HEK293 (cell line): ENCODE data around the gene ATF6B.

ENCODE experiments used
- KLF7 ChIP-seq: fragments of 450-650 bp; formaldehyde crosslinking; IDR thresholded peaks from 2 replicates; pipeline ENCODE4 v1.5.1; 2016; ENCODE audit warnings: missing biosample characterization, missing genetic modification characterization, borderline replicate concordance
- PATZ1 ChIP-seq: fragments of 450-650 bp; formaldehyde crosslinking; IDR thresholded peaks from 2 replicates; pipeline ENCODE4 v1.5.1; 2016; ENCODE audit warnings: missing biosample characterization, missing genetic modification characterization
- REST ChIP-seq: fragments of 450-650 bp; formaldehyde crosslinking; IDR thresholded peaks from 2 replicates; pipeline ENCODE4 v1.5.1; 2016; ENCODE audit warnings: missing biosample characterization, missing genetic modification characterization
- WT1 ChIP-seq: fragments of 450-650 bp; formaldehyde crosslinking; IDR thresholded peaks from 2 replicates; pipeline ENCODE4 v1.5.1; 2016; ENCODE audit warnings: missing biosample characterization, missing genetic modification characterization
- ZBTB6 ChIP-seq: fragments of 450-650 bp; formaldehyde crosslinking; IDR thresholded peaks from 2 replicates; pipeline ENCODE4 v1.5.1; 2017; ENCODE audit warnings: missing biosample characterization, missing genetic modification characterization
- ZNF138 ChIP-seq: fragments of 450-650 bp; formaldehyde crosslinking; IDR thresholded peaks from 2 replicates; pipeline ENCODE4 v1.5.1; 2016; ENCODE audit warnings: missing biosample characterization, missing genetic modification characterization, borderline replicate concordance
- ZNF148 ChIP-seq: fragments of 450-650 bp; formaldehyde crosslinking; IDR thresholded peaks from 2 replicates; pipeline ENCODE4 v1.5.0; 2017; ENCODE audit warnings: missing biosample characterization, missing genetic modification characterization, borderline replicate concordance
- ZNF239 ChIP-seq: fragments of 450-650 bp; formaldehyde crosslinking; IDR thresholded peaks from 2 replicates; pipeline ENCODE4 v1.5.1; 2016; ENCODE audit warnings: missing biosample characterization, missing genetic modification characterization
- ZNF266 ChIP-seq: fragments of 450-650 bp; formaldehyde crosslinking; IDR thresholded peaks from 2 replicates; pipeline ENCODE4 v1.5.1; 2016; ENCODE audit warnings: missing biosample characterization, missing genetic modification characterization, low read depth
- ZNF311 ChIP-seq: fragments of 450-650 bp; formaldehyde crosslinking; IDR thresholded peaks from 2 replicates; pipeline ENCODE4 v1.5.1; 2017; ENCODE audit warnings: missing biosample characterization, missing genetic modification characterization, borderline replicate concordance
- ZNF354C ChIP-seq: fragments of 450-650 bp; formaldehyde crosslinking; IDR thresholded peaks from 2 replicates; pipeline ENCODE4 v1.5.1; 2016; ENCODE audit warnings: missing biosample characterization, missing genetic modification characterization, low read depth, borderline replicate concordance
- ZNF433 ChIP-seq: fragments of 450-650 bp; formaldehyde crosslinking; IDR thresholded peaks from 2 replicates; pipeline ENCODE4 v1.5.1; 2016; ENCODE audit warnings: missing biosample characterization, missing genetic modification characterization, low read depth
- ZNF529 ChIP-seq: fragments of 450-650 bp; formaldehyde crosslinking; IDR thresholded peaks from 2 replicates; pipeline ENCODE4 v1.5.1; 2017; ENCODE audit warnings: missing genetic modification characterization, missing biosample characterization; ENCODE audit not compliant: insufficient replicate concordance
- ZNF585B ChIP-seq: fragments of 450-650 bp; formaldehyde crosslinking; IDR thresholded peaks from 2 replicates; pipeline ENCODE4 v1.5.1; 2016; ENCODE audit warnings: missing biosample characterization, missing genetic modification characterization
- ZNF621 ChIP-seq: fragments of 450-650 bp; formaldehyde crosslinking; IDR thresholded peaks from 2 replicates; pipeline ENCODE4 v1.5.1; 2017; ENCODE audit warnings: missing biosample characterization, missing genetic modification characterization
- ZNF658 ChIP-seq: fragments of 450-650 bp; formaldehyde crosslinking; IDR thresholded peaks from 2 replicates; pipeline ENCODE4; 2016; ENCODE audit warnings: missing biosample characterization, missing genetic modification characterization
- ZNF701 ChIP-seq: fragments of 450-650 bp; formaldehyde crosslinking; IDR thresholded peaks from 2 replicates; pipeline ENCODE4 v1.5.1; 2016; ENCODE audit warnings: missing biosample characterization, missing genetic modification characterization
- ZNF76 ChIP-seq: fragments of 450-650 bp; formaldehyde crosslinking; IDR thresholded peaks from 2 replicates; pipeline ENCODE4; 2016; ENCODE audit warnings: low read depth, missing biosample characterization, missing genetic modification characterization, borderline replicate concordance
- ZNF791 ChIP-seq: fragments of 450-650 bp; formaldehyde crosslinking; IDR thresholded peaks from 2 replicates; pipeline ENCODE4 v1.5.1; 2016; ENCODE audit warnings: missing biosample characterization, missing genetic modification characterization
- TF ChIP-seq, protein P1 (sequence below): fragments of 450-650 bp; formaldehyde crosslinking; IDR thresholded peaks from 2 replicates; pipeline ENCODE4 v1.5.1; 2016; ENCODE audit warnings: missing biosample characterization, missing genetic modification characterization
- TF ChIP-seq, protein P2 (sequence below): fragments of 450-650 bp; formaldehyde crosslinking; IDR thresholded peaks from 2 replicates; pipeline ENCODE4 v1.5.1; 2016; ENCODE audit warnings: missing biosample characterization, missing genetic modification characterization
- TF ChIP-seq, protein P3 (sequence below): fragments of 450-650 bp; formaldehyde crosslinking; optimal IDR thresholded peaks from 2 replicates; pipeline ENCODE3; 2016; ENCODE audit warnings: missing biosample characterization, mild to moderate bottlenecking, missing genetic modification characterization

Gene ATF6B

DNA sequence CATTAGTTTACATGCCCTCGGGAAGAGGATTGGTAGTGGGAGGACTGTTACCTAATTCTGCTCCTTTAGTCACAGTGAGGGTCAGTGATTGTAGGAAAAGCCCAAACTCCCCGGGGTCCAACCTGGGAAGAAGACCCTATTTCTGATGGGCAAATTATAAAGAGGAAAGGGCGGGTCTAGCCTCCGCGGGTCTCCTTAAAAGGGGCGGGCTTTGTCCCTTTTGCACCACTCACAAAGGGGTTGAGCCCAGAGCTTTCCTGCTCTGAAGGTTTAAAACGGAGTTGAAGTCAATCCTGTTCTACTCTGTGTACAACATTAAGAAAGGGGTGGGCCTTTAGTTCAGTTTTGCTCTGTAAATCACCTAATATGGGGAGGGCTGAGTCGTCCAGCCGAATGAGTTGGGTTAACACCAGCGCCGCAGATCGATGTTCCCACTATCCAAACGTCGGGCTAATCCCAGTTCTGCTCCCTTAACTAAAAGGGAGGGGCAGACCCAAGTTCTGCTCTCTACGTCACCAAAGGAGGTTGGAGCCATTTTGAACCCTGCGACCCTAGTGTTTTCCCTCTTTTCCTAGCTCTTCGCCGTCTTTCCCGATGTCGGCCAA, 49.2 kb upstream of the ATF6B start (continued):
- TF ChIP-seq ZBTB6 (tag by site-specific recombination) (no peak), KLF7 (tag by site-specific recombination) (no peak), ZNF433 (tag by site-specific recombination) (no peak), ZNF791 (no peak), ZNF701 (tag by site-specific recombination) (no peak), ZNF529 (tag by site-specific recombination) (no peak), ZNF266 (tag by site-specific recombination) (no peak), ZNF239 (tag by site-specific recombination) (no peak), PATZ1 (tag by site-specific recombination) (peak; percentile 70; the same call in 1 of the 2 replicates), REST (no peak), ZNF621 (tag by site-specific recombination) (no peak), ZNF311 (tag by site-specific recombination) (no peak), ZNF148 (tag by site-specific recombination) (no peak), ZNF138 (no peak), ZNF585B (no peak), ZNF658 (no peak), ZNF76 (tag by site-specific recombination) (peak; percentile 39; the same call in 1 of the 2 replicates), ZNF354C (no peak), WT1 (peak; percentile 33; the same call in 1 of the 2 replicates)
- TF ChIP-seq, protein P1, sequence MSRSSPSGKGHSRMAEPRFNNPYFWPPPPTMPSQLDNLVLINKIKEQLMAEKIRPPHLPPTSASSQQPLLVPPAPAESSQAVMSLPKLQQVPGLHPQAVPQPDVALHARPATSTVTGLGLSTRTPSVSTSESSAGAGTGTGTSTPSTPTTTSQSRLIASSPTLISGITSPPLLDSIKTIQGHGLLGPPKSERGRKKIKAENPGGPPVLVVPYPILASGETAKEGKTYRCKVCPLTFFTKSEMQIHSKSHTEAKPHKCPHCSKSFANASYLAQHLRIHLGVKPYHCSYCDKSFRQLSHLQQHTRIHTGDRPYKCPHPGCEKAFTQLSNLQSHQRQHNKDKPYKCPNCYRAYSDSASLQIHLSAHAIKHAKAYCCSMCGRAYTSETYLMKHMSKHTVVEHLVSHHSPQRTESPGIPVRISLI: no peak
- TF ChIP-seq, protein P2, sequence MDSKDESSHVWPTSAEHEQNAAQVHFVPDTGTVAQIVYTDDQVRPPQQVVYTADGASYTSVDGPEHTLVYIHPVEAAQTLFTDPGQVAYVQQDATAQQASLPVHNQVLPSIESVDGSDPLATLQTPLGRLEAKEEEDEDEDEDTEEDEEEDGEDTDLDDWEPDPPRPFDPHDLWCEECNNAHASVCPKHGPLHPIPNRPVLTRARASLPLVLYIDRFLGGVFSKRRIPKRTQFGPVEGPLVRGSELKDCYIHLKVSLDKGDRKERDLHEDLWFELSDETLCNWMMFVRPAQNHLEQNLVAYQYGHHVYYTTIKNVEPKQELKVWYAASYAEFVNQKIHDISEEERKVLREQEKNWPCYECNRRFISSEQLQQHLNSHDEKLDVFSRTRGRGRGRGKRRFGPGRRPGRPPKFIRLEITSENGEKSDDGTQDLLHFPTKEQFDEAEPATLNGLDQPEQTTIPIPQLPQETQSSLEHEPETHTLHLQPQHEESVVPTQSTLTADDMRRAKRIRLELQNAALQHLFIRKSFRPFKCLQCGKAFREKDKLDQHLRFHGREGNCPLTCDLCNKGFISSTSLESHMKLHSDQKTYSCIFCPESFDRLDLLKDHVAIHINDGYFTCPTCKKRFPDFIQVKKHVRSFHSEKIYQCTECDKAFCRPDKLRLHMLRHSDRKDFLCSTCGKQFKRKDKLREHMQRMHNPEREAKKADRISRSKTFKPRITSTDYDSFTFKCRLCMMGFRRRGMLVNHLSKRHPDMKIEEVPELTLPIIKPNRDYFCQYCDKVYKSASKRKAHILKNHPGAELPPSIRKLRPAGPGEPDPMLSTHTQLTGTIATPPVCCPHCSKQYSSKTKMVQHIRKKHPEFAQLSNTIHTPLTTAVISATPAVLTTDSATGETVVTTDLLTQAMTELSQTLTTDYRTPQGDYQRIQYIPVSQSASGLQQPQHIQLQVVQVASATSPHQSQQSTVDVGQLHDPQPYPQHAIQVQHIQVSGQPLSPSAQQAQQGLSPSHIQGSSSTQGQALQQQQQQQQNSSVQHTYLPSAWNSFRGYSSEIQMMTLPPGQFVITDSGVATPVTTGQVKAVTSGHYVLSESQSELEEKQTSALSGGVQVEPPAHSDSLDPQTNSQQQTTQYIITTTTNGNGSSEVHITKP (tag by site-specific recombination): no peak
- TF ChIP-seq, protein P3, sequence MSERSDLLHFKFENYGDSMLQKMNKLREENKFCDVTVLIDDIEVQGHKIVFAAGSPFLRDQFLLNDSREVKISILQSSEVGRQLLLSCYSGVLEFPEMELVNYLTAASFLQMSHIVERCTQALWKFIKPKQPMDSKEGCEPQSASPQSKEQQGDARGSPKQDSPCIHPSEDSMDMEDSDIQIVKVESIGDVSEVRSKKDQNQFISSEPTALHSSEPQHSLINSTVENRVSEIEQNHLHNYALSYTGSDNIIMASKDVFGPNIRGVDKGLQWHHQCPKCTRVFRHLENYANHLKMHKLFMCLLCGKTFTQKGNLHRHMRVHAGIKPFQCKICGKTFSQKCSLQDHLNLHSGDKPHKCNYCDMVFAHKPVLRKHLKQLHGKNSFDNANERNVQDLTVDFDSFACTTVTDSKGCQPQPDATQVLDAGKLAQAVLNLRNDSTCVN (tag by site-specific recombination): no peak
